Spleen (tissue), 11 donors: ENCODE measurements around the gene GPR18. TPM values are rescaled to one million over a fixed set of nuclear protein-coding genes. Genes with fewer than 3 reads are reported as not detected.

ENCODE experiments used
- DNase-seq: peaks from one replicate; pipeline ENCODE4 v3.0.0-alpha.2; 2020
- H3K27ac ChIP-seq, 8 donors: fragments of 200-600 bp; sonication (generic) in 7 of 8; 1 replicate in 4 of 8; 2 replicates in 4 of 8; pipeline versions ENCODE4 v1.5.0 to v1.8.0; 2016 to 2021; ENCODE audit warnings: inconsistent platforms in 4 of 8, mild to moderate bottlenecking in 4 of 8, moderate library complexity in 1 of 8
- H3K27me3 ChIP-seq, 7 donors: fragments of 200-600 bp; sonication (generic) in 6 of 7; replicated peaks in 1 of 7; 1 replicate in 4 of 7; 2 replicates in 3 of 7; pipeline versions ENCODE4 v1.5.0 to v1.8.0; 2016 to 2021; ENCODE audit warnings: inconsistent platforms in 3 of 7, mild to moderate bottlenecking in 1 of 7
- H3K36me3 ChIP-seq, 6 donors: fragments of 200-600 bp; sonication (generic) in 5 of 6; 1 replicate in 4 of 6; 2 replicates in 2 of 6; pipeline versions ENCODE4 v1.5.0 to v1.8.0; 2016 to 2021; ENCODE audit warnings: inconsistent platforms in 2 of 6
- H3K4me1 ChIP-seq, 6 donors: fragments of 200-600 bp; sonication (generic) in 5 of 6; 1 replicate in 3 of 6; 2 replicates in 3 of 6; pipeline versions ENCODE4 v1.5.0 to v1.8.0; 2016 to 2021; ENCODE audit warnings: inconsistent platforms in 3 of 6
- H3K4me3 ChIP-seq, 8 donors: fragments of 200-600 bp; sonication (generic) in 7 of 8; 1 replicate in 4 of 8; 2 replicates in 4 of 8; pipeline versions ENCODE4 v1.5.0 to v1.8.0; 2016 to 2021; ENCODE audit warnings: inconsistent platforms in 4 of 8, mild to moderate bottlenecking in 4 of 8, moderate library complexity in 2 of 8
- H3K9me3 ChIP-seq, 8 donors: fragments of 200-600 bp; sonication (generic) in 7 of 8; 1 replicate in 4 of 8; 2 replicates in 4 of 8; pipeline versions ENCODE4 v1.5.0 to v1.8.0; 2016 to 2021; ENCODE audit warnings: inconsistent platforms in 4 of 8
- CTCF ChIP-seq, 11 experiments: fragments of 200-600 bp in 7 of 11; fragments of 450-650 bp in 4 of 11; sonication (generic) in 4 of 11; IDR thresholded peaks in 8 of 11; conservative IDR thresholded peaks in 3 of 11; 1 replicate in 7 of 11; 2 replicates in 4 of 11; pipeline versions ENCODE4 v1.4.0 to v1.8.0; 2016 to 2021; ENCODE audit warnings: antibody characterized with exemption in 11 of 11, inconsistent platforms in 4 of 11, mild to moderate bottlenecking in 1 of 11
- POLR2A ChIP-seq, 3 donors: fragments of 450-650 bp; IDR thresholded peaks; one replicate each; pipeline ENCODE4 v1.5.1; 2017; ENCODE audit warnings: antibody characterized with exemption in 3 of 3, mild to moderate bottlenecking in 1 of 3
- POLR2AphosphoS5 ChIP-seq, 3 donors: sonication (generic); formaldehyde crosslinking; IDR thresholded peaks; one replicate each; pipeline ENCODE4 v1.5.1; 2017; ENCODE audit warnings: antibody characterized with exemption in 3 of 3
- WGBS, 5 donors: extraction: QIAGEN DNeasy Blood & Tissue Kit in 3 of 5; methylation state at CpG; one replicate each; pipeline versions ENCODE4 v1.1.5 to v1.1.7; 2013 to 2018; 5-methylcytosine and 5-hydroxymethylcytosine counted together
- intact Hi-C: fragments of 100-400 bp; cut with DNase I; formaldehyde crosslinking; loops from one replicate; pipeline ENCODE4 v1.15.0; 2023; ENCODE audit warnings: low total_unique reads
- polyA plus RNA-seq, 3 donors: library from polyadenylated mRNA; stranded (reverse); fragments of 200-250 nt; gene quantifications; one replicate each; pipeline ENCODE4 v1.2.1, GENCODE V29; 2013
- total RNA-seq, 7 donors: library from RNA; depleted of rRNA in 3 of 7; stranded (reverse); fragments of >200 nt in 3 of 7; fragmentation: NEBNext Ultra II Directional in 4 of 7; extraction: Animal tissue kit (Norgen Biotek cat#: 25700) in 4 of 7; gene quantifications; one replicate each; pipeline versions ENCODE4 v1.1.0 to v1.2.1, GENCODE V29; 2016 to 2021
- donor health status: healthy with polysubstance abuse.
- donor health status: DM: no; HTN: no; CAD: no; lungs with moderate emphysema.
- donor health status: DM: no; HTN: no; CAD: no.
- donor health status: Bipolar disorder and iron deficiency.
- donor health status: healthy.
- donor health status: DM: no; HTN: no; CAD: no.
- donor health status: DM: yes; HTN: yes; CAD: no.

Gene GPR18
- total and polyA plus RNA-seq, 10 donors, result 9.6 to 33.9 (median 16.8) TPM

GRCh38 chr13:99278200-99278599 is 20.0 kb upstream of the GPR18 start:
- peaks cover 19 to 100% (median 91%) of the 10 kb centered on the region in 6 donors for H3K4me1 ChIP-seq
- peaks cover 0 to 14% (median 0%) of the 10 kb centered on the region in 6 donors for H3K36me3 ChIP-seq
- intact Hi-C loops, result loop anchor here (10.0 kb wide), 2 partner anchors 107 to 227 kb away; partner anchors contain the start of gene TM9SF2
- 22 to 58% (median 50%) methylated on average over 5 of the region's 5 CpGs for WGBS, 5 donors
- H3K9me3 ChIP-seq, result no peaks in the 10 kb centered on the region
- no peaks in the 10 kb centered on the region for H3K27me3 ChIP-seq
- no peak overlapping the region for H3K4me3 ChIP-seq
- TF ChIP-seq CTCF (IDR thresholded peaks at IDR 0.05 in 8 of 11, conservative IDR thresholded peaks at IDR 0.05 in 3 of 11) (no peak), POLR2A (IDR thresholded peaks at IDR 0.05) (no peak), POLR2AphosphoS5 (IDR thresholded peaks at IDR 0.05) (no peak)
- H3K27ac ChIP-seq, result peak overlapping the region in 5 of 8 donors; percentile 50 to 89 (median 86)
- no peak for DNase-seq

GRCh38 chr13:99277629-99278028 is 19.4 kb upstream of the GPR18 start:
- intact Hi-C loops, result loop anchor here (10.0 kb wide), 2 partner anchors 107 to 227 kb away; partner anchors contain the start of gene TM9SF2
- Histone ChIP-seq H3K36me3 (peaks cover 0 to 14% (median 0%) of the 10 kb centered on the region in 6 donors), H3K9me3 (peaks cover 0 to 4% (median 2%) of the 10 kb centered on the region in 8 donors), H3K27me3 (no peaks in the 10 kb centered on the region), H3K4me1 (peaks cover 14 to 99% (median 85%) of the 10 kb centered on the region in 6 donors), H3K27ac (peak overlapping the region in 5 of 8 donors; percentile 7 to 89 (median 58)), H3K4me3 (no peak overlapping the region)
- 59 to 83% (median 68%) methylated on average over 4 of the region's 4 CpGs for WGBS, 5 donors
- TF ChIP-seq CTCF (IDR thresholded peaks at IDR 0.05 in 8 of 11, conservative IDR thresholded peaks at IDR 0.05 in 3 of 11) (no peak), POLR2AphosphoS5 (IDR thresholded peaks at IDR 0.05) (no peak), POLR2A (IDR thresholded peaks at IDR 0.05) (no peak)
- no peak for DNase-seq

- Histone ChIP-seq H3K36me3 (peaks cover 0 to 14% (median 0%) of the 10 kb centered on the region in 6 donors), H3K27me3 (no peaks in the 10 kb centered on the region), H3K4me1 (peaks cover 7 to 99% (median 81%) of the 10 kb centered on the region in 6 donors), H3K27ac (peak overlapping the region in 3 of 8 donors; percentile 58 to 89 (median 89)), H3K4me3 (no peak overlapping the region), H3K9me3 (peaks cover 0 to 9% (median 7%) of the 10 kb centered on the region in 8 donors)
- DNase-seq, result no peak
- 67 to 83% (median 79%) methylated on average over 2 of the region's 2 CpGs for WGBS, 5 donors
- intact Hi-C loops, result loop anchor here (10.0 kb wide), 2 partner anchors 108 to 228 kb away; partner anchors contain the start of gene TM9SF2
- no peak for TF ChIP-seq CTCF (IDR thresholded peaks at IDR 0.05 in 8 of 11, conservative IDR thresholded peaks at IDR 0.05 in 3 of 11)
- TF ChIP-seq POLR2AphosphoS5 (IDR thresholded peaks at IDR 0.05), result no peak
- TF ChIP-seq POLR2A (IDR thresholded peaks at IDR 0.05), result no peak
Measured at GRCh38 chr13:99276706-99277105, 18.5 kb upstream of the GPR18 start.

- Histone ChIP-seq H3K36me3 (peaks cover 0 to 9% (median 0%) of the 10 kb centered on the region in 6 donors), H3K4me1 (peaks cover 0 to 99% (median 81%) of the 10 kb centered on the region in 6 donors), H3K9me3 (peaks cover 0 to 9% (median 7%) of the 10 kb centered on the region in 8 donors), H3K4me3 (no peak overlapping the region), H3K27ac (peak overlapping the region in 4 of 8 donors; percentile 22 to 82 (median 49)), H3K27me3 (no peaks in the 10 kb centered on the region)
- WGBS, 5 donors, result 12 to 25% (median 17%) methylated on average over 1 of the region's 1 CpG
- intact Hi-C loops, result loop anchor here (10.0 kb wide), 2 partner anchors 110 to 230 kb away; partner anchors contain the start of gene TM9SF2
- no peak for DNase-seq
- TF ChIP-seq CTCF (IDR thresholded peaks at IDR 0.05 in 8 of 11, conservative IDR thresholded peaks at IDR 0.05 in 3 of 11) (no peak), POLR2AphosphoS5 (IDR thresholded peaks at IDR 0.05) (peak in 1 of 3 donors; percentile 43), POLR2A (IDR thresholded peaks at IDR 0.05) (no peak)
Measured at GRCh38 chr13:99275093-99275469, 16.9 kb upstream of the GPR18 start.
